GM12892 (cell line): ENCODE results near the gene RASSF8.

Experiments used
- POLR2A ChIP-seq: IDR thresholded peaks from 2 replicates; pipeline ENCODE4 v1.6.1; 2011; ENCODE audit warnings: low read depth, low read length, control low read depth
- TAF1 ChIP-seq: IDR thresholded peaks from 2 replicates; pipeline ENCODE4 v1.6.1; 2011; ENCODE audit warnings: low read depth, mild to moderate bottlenecking, control low read depth, low read length, borderline replicate concordance

DNA sequence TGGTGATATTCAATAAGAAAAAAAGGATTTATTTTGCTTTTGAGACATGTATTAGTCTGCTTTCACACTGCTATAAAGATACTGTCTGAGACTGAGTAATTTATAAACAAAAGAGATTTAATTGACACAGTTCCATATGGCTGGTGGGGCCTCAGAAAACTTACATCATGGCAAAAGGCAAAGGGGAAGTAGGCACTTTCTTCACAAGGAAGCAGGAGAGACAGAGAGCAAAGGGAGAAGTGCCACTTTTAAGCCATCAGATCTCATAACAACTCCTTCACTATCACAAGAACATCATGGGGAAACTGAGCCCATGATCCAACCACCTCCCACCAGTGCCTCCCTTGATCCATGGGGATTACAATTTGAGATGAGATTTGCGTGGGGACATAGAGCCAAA is 122.4 kb downstream of the RASSF8 start:
- TF ChIP-seq POLR2A, result no peak
- no peak for TF ChIP-seq TAF1
